GM19043 (cell line): Measurements from ENCODE around the gene ADGRE3.
"Not testable (repeated sequence)": the region's sequence is repeated elsewhere in the genome, so short reads cannot be mapped to it uniquely, and the experiment has no call there.

Experiments used
- ATAC-seq: cut with Tn5 transposase; IDR thresholded peaks from one replicate; pipeline ENCODE4 v1.9.1; 2021; ENCODE audit warnings: low read depth; ENCODE audit not compliant: unreplicated experiment

ADGRE3 gene

DNA sequence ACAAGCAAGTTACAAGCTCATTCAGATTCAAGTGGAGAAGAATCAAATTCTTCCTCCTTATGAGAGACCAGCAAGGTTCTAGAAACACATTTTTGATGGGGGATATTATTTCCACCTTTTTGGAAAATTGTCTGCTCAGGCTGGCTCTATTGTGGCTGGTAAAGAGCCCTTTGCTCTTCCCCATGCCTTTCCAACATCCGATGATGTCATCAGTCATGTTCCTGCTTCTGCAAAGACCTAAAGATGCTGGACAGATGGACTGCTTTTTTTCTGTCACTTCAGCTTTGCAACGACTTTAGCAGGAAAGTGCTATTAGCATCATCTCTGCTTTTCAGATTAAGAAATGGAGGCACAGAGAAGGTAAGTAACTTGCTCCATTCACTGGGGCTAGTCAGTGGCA, 4.2 kb downstream of the ADGRE3 start:
- ATAC-seq: no peak

- ATAC-seq: no peak
These were observed 4.7 kb downstream of the ADGRE3 start for GRCh38 chr19:14669940-14670339.

GRCh38 chr19:14661372-14661924, 13.2 kb downstream of the ADGRE3 start:
- ATAC-seq: no peak

DNA sequence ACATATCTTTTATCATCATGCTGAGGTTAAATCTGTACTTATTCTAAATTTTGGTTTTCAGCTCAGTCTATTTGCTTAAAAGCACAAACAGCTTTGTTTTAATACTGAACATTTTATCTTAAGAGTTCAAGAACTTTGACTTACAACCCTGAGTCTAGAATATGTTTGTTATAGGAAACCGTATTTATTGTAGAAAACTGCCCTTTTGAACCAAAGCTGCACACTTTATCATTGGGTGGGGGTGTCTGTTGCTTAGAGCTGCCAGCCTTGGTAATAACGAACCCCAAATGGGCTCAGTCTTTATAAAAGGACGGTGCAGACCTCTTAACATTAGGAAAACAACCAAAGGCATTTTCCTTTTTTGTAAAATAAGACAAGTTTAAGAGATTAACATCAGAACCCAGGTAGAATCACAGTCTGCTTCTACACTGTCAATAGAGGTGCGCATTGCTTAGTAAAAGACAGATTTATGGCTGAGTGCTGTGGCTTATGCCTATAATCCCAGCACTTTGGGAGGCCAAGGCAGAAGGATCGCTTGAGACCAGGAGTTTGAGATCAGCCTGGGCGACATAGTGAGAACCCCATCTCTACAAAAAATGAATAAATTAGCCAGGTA, 14.7 kb downstream of the ADGRE3 start:
- no peak for ATAC-seq

DNA sequence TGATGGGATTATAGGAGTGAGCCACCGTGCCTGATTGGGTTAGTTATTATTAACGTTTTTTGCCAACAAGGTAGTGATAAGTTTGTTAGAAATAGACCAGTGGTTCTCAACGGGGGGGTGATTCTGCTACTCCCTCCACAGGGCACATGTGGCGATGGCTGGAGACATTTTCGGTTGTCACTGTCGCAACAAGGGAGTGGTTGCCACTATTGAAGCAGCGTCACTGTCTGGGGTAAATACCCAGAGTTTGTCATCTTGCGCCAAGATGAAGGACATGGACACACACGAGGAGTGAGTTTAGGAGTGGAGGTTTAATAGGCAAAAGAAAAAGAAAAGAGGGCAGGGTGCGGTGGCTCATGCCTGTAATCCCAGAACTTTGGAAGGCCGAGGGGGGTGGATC, 18.9 kb downstream of the ADGRE3 start:
- ATAC-seq: no peak

GRCh38 chr19:14654786-14655560, 19.7 kb downstream of the ADGRE3 start:
- no peak for ATAC-seq

GRCh38 chr19:14650161-14650560, 24.5 kb downstream of the ADGRE3 start:
- ATAC-seq: no peak

- no peak for ATAC-seq
These were observed 25.6 kb downstream of the ADGRE3 start for GRCh38 chr19:14649020-14649419.

- ATAC-seq: no peak
These were observed 26.1 kb downstream of the ADGRE3 start for GRCh38 chr19:14648506-14648905.

DNA sequence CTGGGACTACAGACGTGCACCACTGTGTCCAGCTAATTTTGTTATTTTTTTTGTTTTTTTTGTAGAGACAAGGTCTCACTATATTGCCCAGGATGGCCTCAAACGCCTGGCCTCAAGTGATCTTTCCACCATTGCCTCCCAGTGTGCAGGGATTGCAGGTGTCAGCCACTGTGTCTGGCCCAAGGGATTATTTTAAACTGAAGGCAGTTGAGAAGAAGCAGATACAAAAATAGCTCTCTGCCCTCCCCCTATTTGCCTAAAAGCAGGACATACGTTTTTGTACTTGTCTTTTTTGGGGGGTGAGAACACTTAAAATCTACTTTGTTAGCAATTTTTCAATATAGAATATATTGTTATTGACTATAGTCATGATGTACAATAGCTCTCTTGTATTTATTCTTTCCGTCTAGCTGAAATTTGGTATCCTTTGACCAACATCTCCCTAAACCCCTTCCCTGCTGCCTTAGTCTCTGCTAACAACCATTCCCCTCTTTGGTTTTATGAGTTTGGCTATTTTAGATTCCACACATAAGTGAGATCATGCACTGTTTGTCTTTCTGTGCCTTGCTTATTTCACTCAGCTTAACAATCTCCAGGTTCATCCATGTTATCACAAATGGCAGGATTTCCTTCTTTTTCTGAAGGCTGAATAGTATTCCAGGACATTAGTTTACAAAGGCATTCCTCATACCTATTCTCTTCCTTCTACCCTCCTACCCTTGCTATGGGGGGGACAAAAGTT, 34.9 kb downstream of the ADGRE3 start:
- ATAC-seq: no peak

DNA sequence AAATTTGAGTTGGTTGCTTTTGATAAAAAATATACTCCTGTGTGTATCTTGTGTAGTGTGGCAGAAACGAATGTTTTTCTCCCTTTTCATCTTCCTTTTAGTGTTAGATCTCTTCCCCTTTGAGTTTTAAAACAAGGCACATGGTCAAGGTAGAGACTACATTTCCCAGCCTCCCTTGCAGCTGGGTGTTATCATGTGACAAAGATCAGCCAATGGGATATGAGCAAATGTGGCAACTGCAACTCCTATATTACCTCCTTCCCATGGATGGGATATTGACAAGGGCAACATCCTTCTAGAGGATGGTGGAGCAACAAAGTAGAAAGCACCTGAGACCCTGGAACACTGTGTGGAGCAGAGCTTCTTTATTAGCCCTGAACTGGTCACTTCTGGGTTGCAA, 42.4 kb downstream of the ADGRE3 start:
- ATAC-seq: no peak

GRCh38 chr19:14629557-14629956, 45.1 kb downstream of the ADGRE3 start:
- no peak for ATAC-seq

GRCh38 chr19:14624491-14624890, 50.2 kb downstream of the ADGRE3 start:
- ATAC-seq: not testable (repeated sequence)

- ATAC-seq: no peak
These were observed 55.2 kb downstream of the ADGRE3 start for GRCh38 chr19:14619404-14619803.

GRCh38 chr19:14616407-14616806, 58.2 kb downstream of the ADGRE3 start:
- ATAC-seq: no peak

DNA sequence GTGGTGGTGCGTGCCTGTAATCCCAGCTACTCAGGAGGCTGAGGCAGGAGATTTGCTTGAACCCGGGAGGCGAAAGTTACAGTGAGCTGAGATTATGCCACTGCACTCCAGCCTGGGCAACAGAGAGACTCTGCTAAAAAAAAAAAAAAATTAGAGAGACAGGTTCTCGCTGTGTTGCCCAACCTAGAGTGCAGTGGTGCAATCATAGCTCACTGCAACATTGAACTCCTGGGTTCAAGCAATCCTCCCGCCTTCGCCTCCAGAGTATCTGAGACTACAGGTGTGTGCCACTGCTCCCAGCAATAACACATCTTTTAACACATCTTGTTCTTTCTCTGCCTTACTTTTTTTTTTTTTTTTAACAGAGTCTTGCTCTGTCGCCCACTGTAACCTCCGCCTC, 59.0 kb downstream of the ADGRE3 start:
- no peak for ATAC-seq

- ATAC-seq: no peak
These were observed 60.6 kb downstream of the ADGRE3 start for GRCh38 chr19:14614099-14614412.

- not testable (repeated sequence) for ATAC-seq
These were observed 61.1 kb downstream of the ADGRE3 start for GRCh38 chr19:14613399-14614098.

- ATAC-seq: no peak
These were observed 62.0 kb downstream of the ADGRE3 start for GRCh38 chr19:14612657-14613056.

DNA sequence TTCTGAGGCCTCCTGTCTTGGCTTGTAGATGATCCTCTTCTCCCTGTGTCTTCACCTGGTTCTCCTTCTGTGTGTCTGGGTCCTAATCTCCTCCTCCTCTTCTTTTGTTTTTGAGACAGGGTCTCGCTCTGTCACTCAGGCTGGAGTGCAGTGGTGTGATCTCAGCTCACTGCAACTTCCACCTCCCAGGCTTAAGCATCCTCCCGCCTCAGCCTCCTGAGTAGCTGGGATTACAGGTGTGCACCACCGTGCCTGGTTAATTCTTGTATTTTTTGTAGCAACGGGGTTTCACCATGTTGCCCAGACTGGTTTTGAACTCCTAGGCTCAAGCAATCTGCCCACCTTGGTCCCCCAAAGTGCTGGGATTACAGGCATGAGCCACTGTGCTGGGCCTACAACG, 62.4 kb downstream of the ADGRE3 start:
- ATAC-seq: not testable (repeated sequence)

DNA sequence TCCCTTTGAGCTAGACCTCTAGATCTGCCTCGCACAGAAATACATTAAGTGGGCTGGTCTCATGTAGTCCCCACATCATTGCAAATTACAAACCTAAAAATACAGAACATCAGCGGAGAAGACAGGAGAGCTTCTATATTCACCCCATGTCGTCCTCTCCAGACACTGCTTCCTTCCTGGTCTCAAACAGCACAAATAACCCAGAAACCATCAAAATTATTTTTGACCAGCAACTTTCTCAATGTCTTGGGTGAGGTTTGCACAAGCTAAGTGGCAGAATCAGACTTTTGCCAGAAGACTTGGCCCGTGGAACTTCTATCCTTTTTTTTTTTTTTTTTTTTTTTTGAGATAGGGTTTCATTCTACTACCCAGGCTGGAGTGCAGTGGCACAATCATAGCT, 63.6 kb downstream of the ADGRE3 start:
- no peak for ATAC-seq
